ENCODE results near the gene SCAF1. TPM values are rescaled to one million over a fixed set of nuclear protein-coding genes. Genes with fewer than 3 reads are reported as not detected.

The SCAF1 gene
- total and polyA plus RNA-seq, 2 of the 13 experiments (the other 11 are each of a cell fraction or from before 2014, with no cell fraction given): 3.3 to 6.1 TPM

GRCh38 chr19:49641688-49642491 is at the start of gene SCAF1 (continued):
- TF ChIP-seq, protein P1, sequence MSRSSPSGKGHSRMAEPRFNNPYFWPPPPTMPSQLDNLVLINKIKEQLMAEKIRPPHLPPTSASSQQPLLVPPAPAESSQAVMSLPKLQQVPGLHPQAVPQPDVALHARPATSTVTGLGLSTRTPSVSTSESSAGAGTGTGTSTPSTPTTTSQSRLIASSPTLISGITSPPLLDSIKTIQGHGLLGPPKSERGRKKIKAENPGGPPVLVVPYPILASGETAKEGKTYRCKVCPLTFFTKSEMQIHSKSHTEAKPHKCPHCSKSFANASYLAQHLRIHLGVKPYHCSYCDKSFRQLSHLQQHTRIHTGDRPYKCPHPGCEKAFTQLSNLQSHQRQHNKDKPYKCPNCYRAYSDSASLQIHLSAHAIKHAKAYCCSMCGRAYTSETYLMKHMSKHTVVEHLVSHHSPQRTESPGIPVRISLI (CRISPR knock-in tag; IDR thresholded peaks at IDR 0.05; ENCODE audit: borderline replicate concordance): no peak
- TF ChIP-seq NR2F2 (IDR thresholded peaks at IDR 0.05; ENCODE audit: borderline replicate concordance, low read depth) (no peak), GABPA (IDR thresholded peaks at IDR 0.05; ENCODE audit: low read depth, low read length) (peak; percentile 96), GABPA (CRISPR knock-in tag; IDR thresholded peaks at IDR 0.05; ENCODE audit: low read depth) (peak; percentile 96), ZNF616 (CRISPR knock-in tag; IDR thresholded peaks at IDR 0.05; ENCODE audit: low read depth) (no peak), ZNF572 (CRISPR knock-in tag; IDR thresholded peaks at IDR 0.05) (no peak), TSC22D2 (CRISPR knock-in tag; IDR thresholded peaks at IDR 0.05; ENCODE audit: borderline replicate concordance) (no peak), ZNF558 (CRISPR knock-in tag; IDR thresholded peaks at IDR 0.05; ENCODE audit: borderline replicate concordance) (no peak), KLF9 (CRISPR knock-in tag; IDR thresholded peaks at IDR 0.05; ENCODE audit: low read depth) (no peak), HOXD1 (CRISPR knock-in tag; IDR thresholded peaks at IDR 0.05) (no peak), NFYC (CRISPR knock-in tag; IDR thresholded peaks at IDR 0.05) (peak; percentile 71)
- TF ChIP-seq, protein P2, sequence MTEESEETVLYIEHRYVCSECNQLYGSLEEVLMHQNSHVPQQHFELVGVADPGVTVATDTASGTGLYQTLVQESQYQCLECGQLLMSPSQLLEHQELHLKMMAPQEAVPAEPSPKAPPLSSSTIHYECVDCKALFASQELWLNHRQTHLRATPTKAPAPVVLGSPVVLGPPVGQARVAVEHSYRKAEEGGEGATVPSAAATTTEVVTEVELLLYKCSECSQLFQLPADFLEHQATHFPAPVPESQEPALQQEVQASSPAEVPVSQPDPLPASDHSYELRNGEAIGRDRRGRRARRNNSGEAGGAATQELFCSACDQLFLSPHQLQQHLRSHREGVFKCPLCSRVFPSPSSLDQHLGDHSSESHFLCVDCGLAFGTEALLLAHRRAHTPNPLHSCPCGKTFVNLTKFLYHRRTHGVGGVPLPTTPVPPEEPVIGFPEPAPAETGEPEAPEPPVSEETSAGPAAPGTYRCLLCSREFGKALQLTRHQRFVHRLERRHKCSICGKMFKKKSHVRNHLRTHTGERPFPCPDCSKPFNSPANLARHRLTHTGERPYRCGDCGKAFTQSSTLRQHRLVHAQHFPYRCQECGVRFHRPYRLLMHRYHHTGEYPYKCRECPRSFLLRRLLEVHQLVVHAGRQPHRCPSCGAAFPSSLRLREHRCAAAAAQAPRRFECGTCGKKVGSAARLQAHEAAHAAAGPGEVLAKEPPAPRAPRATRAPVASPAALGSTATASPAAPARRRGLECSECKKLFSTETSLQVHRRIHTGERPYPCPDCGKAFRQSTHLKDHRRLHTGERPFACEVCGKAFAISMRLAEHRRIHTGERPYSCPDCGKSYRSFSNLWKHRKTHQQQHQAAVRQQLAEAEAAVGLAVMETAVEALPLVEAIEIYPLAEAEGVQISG (CRISPR knock-in tag; IDR thresholded peaks at IDR 0.05): peak; percentile 92
- TF ChIP-seq, protein P3, sequence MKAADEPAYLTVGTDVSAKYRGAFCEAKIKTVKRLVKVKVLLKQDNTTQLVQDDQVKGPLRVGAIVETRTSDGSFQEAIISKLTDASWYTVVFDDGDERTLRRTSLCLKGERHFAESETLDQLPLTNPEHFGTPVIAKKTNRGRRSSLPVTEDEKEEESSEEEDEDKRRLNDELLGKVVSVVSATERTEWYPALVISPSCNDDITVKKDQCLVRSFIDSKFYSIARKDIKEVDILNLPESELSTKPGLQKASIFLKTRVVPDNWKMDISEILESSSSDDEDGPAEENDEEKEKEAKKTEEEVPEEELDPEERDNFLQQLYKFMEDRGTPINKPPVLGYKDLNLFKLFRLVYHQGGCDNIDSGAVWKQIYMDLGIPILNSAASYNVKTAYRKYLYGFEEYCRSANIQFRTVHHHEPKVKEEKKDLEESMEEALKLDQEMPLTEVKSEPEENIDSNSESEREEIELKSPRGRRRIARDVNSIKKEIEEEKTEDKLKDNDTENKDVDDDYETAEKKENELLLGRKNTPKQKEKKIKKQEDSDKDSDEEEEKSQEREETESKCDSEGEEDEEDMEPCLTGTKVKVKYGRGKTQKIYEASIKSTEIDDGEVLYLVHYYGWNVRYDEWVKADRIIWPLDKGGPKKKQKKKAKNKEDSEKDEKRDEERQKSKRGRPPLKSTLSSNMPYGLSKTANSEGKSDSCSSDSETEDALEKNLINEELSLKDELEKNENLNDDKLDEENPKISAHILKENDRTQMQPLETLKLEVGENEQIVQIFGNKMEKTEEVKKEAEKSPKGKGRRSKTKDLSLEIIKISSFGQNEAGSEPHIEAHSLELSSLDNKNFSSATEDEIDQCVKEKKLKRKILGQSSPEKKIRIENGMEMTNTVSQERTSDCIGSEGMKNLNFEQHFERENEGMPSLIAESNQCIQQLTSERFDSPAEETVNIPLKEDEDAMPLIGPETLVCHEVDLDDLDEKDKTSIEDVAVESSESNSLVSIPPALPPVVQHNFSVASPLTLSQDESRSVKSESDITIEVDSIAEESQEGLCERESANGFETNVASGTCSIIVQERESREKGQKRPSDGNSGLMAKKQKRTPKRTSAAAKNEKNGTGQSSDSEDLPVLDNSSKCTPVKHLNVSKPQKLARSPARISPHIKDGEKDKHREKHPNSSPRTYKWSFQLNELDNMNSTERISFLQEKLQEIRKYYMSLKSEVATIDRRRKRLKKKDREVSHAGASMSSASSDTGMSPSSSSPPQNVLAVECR (CRISPR knock-in tag; IDR thresholded peaks at IDR 0.05; ENCODE audit: borderline replicate concordance): peak; percentile 80; the same call in 1 of the 2 replicates

Measured in HepG2 (cell line).